Measurements from ENCODE around the gene BLVRB. TPM values are rescaled to one million over a fixed set of nuclear protein-coding genes. Genes with fewer than 3 reads are reported as not detected.

The BLVRB gene
- total RNA-seq, 1 experiment from 2014 or later = 44.0 TPM

- intact Hi-C loops (cut with micrococcal nuclease) = no loop called here
- ChIA-PET CTCF (interaction anchor here (0.6 to 1.0 kb wide), 5 partner anchors 26 to 139 kb away, joined by 3 to 4 read pairs (median 3); no protein-coding TSS in a partner anchor), POLR2A (interaction anchor here (0.6 to 4.6 kb wide), 6 partner anchors 24 to 739 kb away, joined by 3 to 94 read pairs (median 4); partner anchors contain the start of genes COQ8B and ITPKC)
- H3K4me1 Mint-ChIP-seq (ENCODE audit: insufficient read depth, unreplicated experiment) = peaks cover 19% of the 10 kb centered on the region
- no peaks in the 10 kb centered on the region for H3K9me3 Mint-ChIP-seq (ENCODE audit: unreplicated experiment)
- no peaks in the 10 kb centered on the region for H3K27me3 Mint-ChIP-seq (ENCODE audit: insufficient read depth, unreplicated experiment)
- DNase-seq (ENCODE audit: unreplicated experiment) = no peak
- H3K27ac Mint-ChIP-seq (ENCODE audit: low read depth, unreplicated experiment) = peak within 1 kb of the TSS; percentile 92
- peaks cover 6% of the 10 kb centered on the region for H3K36me3 Mint-ChIP-seq (ENCODE audit: insufficient read depth, unreplicated experiment)
- no peak for TF ChIP-seq CTCF (IDR thresholded peaks at IDR 0.05; ENCODE audit: unreplicated experiment)
- peak within 1 kb of the TSS; percentile 98 for H3K4me3 Mint-ChIP-seq (ENCODE audit: unreplicated experiment)
- BruUV-seq (replicated peaks) = no TSS peak
Measured at GRCh38 chr19:40466985-40467734, 1.6 kb upstream of the BLVRB start, which contains the start of gene SPTBN4. Gene SPTBN4, plus strand, starts transcription at chr19:40467001. Its CDS starts 5,621 bp downstream, at chr19:40472622.

- TF ChIP-seq CTCF (IDR thresholded peaks at IDR 0.05; ENCODE audit: unreplicated experiment) = no peak
- intact Hi-C loops (cut with micrococcal nuclease) = no loop called here
- Mint-ChIP-seq H3K4me3 (ENCODE audit: unreplicated experiment) (peak overlapping the region; percentile 98), H3K27ac (ENCODE audit: low read depth, unreplicated experiment) (peak overlapping the region; percentile 92), H3K27me3 (ENCODE audit: insufficient read depth, unreplicated experiment) (no peaks in the 10 kb centered on the region), H3K9me3 (ENCODE audit: unreplicated experiment) (no peaks in the 10 kb centered on the region), H3K36me3 (ENCODE audit: insufficient read depth, unreplicated experiment) (peaks cover 7% of the 10 kb centered on the region), H3K4me1 (ENCODE audit: insufficient read depth, unreplicated experiment) (peaks cover 19% of the 10 kb centered on the region)
- BruUV-seq (replicated peaks) = no TSS peak
- CTCF ChIA-PET = interaction anchor here (0.7 to 4.5 kb wide), 9 partner anchors 10 to 168 kb away, joined by 3 to 35 read pairs (median 4); partner anchors contain the start of gene LTBP4
- POLR2A ChIA-PET = interaction anchor here (0.6 to 4.6 kb wide), 26 partner anchors 8 to 1393 kb away, joined by 3 to 94 read pairs (median 5); partner anchors contain the start of genes ACTMAP, COQ8B, ITPKC and PLD3
- no peak for DNase-seq (ENCODE audit: unreplicated experiment)
Measured at GRCh38 chr19:40466219-40466984, 857 bp upstream of the BLVRB start.

- Mint-ChIP-seq H3K36me3 (ENCODE audit: insufficient read depth, unreplicated experiment) (peaks cover 7% of the 10 kb centered on the region), H3K9me3 (ENCODE audit: unreplicated experiment) (no peaks in the 10 kb centered on the region), H3K4me1 (ENCODE audit: insufficient read depth, unreplicated experiment) (peaks cover 19% of the 10 kb centered on the region), H3K27ac (ENCODE audit: low read depth, unreplicated experiment) (peak overlapping the region; percentile 92), H3K27me3 (ENCODE audit: insufficient read depth, unreplicated experiment) (no peaks in the 10 kb centered on the region), H3K4me3 (ENCODE audit: unreplicated experiment) (peak overlapping the region; percentile 98)
- ChIA-PET CTCF (interaction anchor here (0.6 to 4.5 kb wide), 13 partner anchors 9 to 193 kb away, joined by 3 to 40 read pairs (median 6); partner anchors contain the start of gene LTBP4), POLR2A (interaction anchor here (0.6 to 4.6 kb wide), 24 partner anchors 9 to 285 kb away, joined by 3 to 94 read pairs (median 6); partner anchors contain the start of genes ACTMAP, C19orf47, COQ8B and ITPKC)
- intact Hi-C loops (cut with micrococcal nuclease) = loop anchor here (2.0 kb wide), 1 partner anchor 20 kb away; the partner anchor contains the start of gene SERTAD3
- no peak for TF ChIP-seq CTCF (IDR thresholded peaks at IDR 0.05; ENCODE audit: unreplicated experiment)
- BruUV-seq (replicated peaks) = TSS peak; percentile 84
- DNase-seq (ENCODE audit: unreplicated experiment) = peak; percentile 88
Measured at GRCh38 chr19:40465025-40465556, 454 bp downstream of the BLVRB start.
